AG04449 (cell line): ENCODE results near the gene ZSCAN5A.
"Not testable (repeated sequence)": the region's sequence is repeated elsewhere in the genome, so short reads cannot be mapped to it uniquely, and the experiment has no call there.

ENCODE experiments used
- CTCF ChIA-PET: fragments of 350-600 bp; formaldehyde crosslinking; extraction: SDS; loops from one replicate; lab custom pipeline; 2021; ENCODE audit warnings: antibody characterized with exemption; lab: Yijun Ruan, JAX
- POLR2A ChIA-PET: fragments of 400-600, 350-600 bp; formaldehyde crosslinking; extraction: SDS; loops from one replicate; lab custom pipeline; 2020; ENCODE audit warnings: antibody characterized with exemption, inconsistent platforms; lab: Yijun Ruan, JAX
- DNase-seq: peaks from one replicate; pipeline ENCODE4 v3.0.0-alpha.2; 2010; ENCODE audit warnings: low read depth, low spot score
- H3K4me3 ChIP-seq: 2 replicates; pipeline ENCODE4 v1.5.1; 2011; ENCODE audit warnings: low read depth, mild to moderate bottlenecking, control low read depth, low read length
- CTCF ChIP-seq: IDR thresholded peaks from one replicate; pipeline ENCODE4 v1.5.1; 2011; ENCODE audit warnings: mild to moderate bottlenecking, moderate library complexity, low read length, control low read depth, inconsistent platforms; ENCODE audit not compliant: insufficient read depth; ENCODE audit errors: missing control alignments

Gene ZSCAN5A

GRCh38 chr19:56222901-56223300 is 91.7 kb downstream of the ZSCAN5A start:
- ChIA-PET CTCF (no interaction called here), POLR2A (no interaction called here)
- no peak for DNase-seq
- TF ChIP-seq CTCF = no peak
- no peak overlapping the region for H3K4me3 ChIP-seq

DNA sequence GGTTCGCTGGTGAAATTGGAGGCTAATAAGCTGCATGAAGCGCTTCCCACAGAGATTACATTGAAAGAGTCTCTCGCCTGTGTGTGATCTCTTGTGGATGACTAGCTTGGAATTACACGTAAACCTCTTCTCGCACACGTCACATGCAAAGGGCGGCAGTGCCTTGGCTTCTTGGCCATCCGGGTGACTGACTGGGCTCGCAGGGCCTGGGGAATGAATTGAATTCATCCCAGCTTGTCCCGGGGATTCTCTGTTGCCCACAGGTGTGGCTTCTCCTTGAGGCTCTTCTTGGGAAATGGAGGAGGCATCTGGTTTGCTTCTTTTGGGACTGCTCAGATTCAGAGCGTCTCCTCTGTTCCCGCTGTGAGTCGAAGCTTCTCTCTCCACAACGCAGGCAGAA is 92.8 kb downstream of the ZSCAN5A start:
- no peak overlapping the region for H3K4me3 ChIP-seq
- DNase-seq = no peak
- no peak for TF ChIP-seq CTCF
- ChIA-PET POLR2A (no interaction called here), CTCF (no interaction called here)

GRCh38 chr19:56221442-56221841 is 93.2 kb downstream of the ZSCAN5A start:
- POLR2A ChIA-PET, CTCF ChIA-PET, H3K4me3 ChIP-seq, DNase-seq: not testable (repeated sequence)

GRCh38 chr19:56218961-56219360 is 95.7 kb downstream of the ZSCAN5A start:
- TF ChIP-seq CTCF = no peak
- no peak for DNase-seq
- H3K4me3 ChIP-seq = no peak overlapping the region
- POLR2A ChIA-PET = no interaction called here
- CTCF ChIA-PET = no interaction called here

DNA sequence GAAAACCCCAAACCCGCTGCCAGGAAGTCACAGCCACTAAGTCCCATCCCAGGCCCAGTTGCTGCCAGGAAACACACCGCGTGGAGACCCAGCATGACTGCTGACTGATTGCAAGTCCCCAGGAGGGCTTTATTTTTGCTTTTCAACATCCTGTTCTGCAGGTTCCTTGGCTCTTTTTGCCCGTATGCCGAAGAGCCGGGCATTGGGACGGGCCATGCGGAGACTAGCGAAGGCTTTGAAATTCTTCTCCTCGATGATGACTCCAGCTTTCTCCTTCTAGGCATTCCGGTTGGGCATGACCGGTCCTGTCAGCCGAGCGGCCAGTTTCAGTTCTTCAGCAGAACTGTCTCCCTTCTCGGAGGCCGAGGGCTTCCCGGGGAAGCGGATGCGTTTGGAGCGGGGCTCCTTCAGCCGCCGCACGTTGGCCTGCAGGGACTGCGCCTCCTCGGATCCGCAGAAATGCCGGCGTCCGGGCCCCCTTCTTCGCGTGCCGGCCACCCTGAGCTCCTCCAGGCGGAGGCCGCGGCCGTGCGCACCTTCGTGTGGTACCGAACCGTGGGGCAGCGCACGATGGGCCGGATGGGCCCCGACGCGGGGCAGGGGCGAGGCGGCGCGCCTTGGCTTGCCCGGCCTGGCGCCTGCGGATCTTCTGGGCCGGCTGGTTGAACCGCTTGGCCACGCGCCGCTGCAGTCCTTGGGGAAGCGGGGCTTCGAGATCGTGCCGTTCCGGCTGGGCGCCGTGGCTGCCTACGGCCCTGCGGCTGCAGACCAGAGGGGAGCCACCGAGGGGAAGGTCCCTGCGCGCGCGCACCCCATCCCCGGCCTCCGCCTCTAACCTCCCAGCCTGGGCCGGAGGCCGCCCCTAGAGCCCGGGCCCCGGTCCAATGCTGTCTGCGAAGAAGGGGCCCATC is 97.3 kb downstream of the ZSCAN5A start:
- ChIA-PET CTCF (no interaction called here), POLR2A (no interaction called here)
- no peak for DNase-seq
- H3K4me3 ChIP-seq = peak overlapping the region; percentile 18; the same call in 1 of the 2 replicates
- no peak for TF ChIP-seq CTCF

GRCh38 chr19:56211718-56212117 is 102.9 kb downstream of the ZSCAN5A start:
- ChIA-PET POLR2A (no interaction called here), CTCF (interaction anchor here (1.9 kb wide), 1 partner anchor 135 kb away, joined by 4 read pairs; no protein-coding TSS in a partner anchor)
- DNase-seq = no peak
- no peak overlapping the region for H3K4me3 ChIP-seq
- TF ChIP-seq CTCF = no peak

- POLR2A ChIA-PET, DNase-seq, H3K4me3 ChIP-seq: not testable (repeated sequence)
- CTCF ChIA-PET = interaction anchor here (1.9 kb wide), 1 partner anchor 134 kb away, joined by 4 read pairs; no protein-coding TSS in a partner anchor
These were observed 104.6 kb downstream of the ZSCAN5A start for GRCh38 chr19:56210036-56210435.
